Ishikawa (cell line): Measurements from ENCODE around the gene GUSB.

Experiments used
- CEBPB ChIP-seq: IDR thresholded peaks from 2 replicates; pipeline ENCODE4 v1.6.1; 2012
- CREB1 ChIP-seq: IDR thresholded peaks from 2 replicates; pipeline ENCODE4 v1.6.1; 2012; ENCODE audit warnings: low read depth
- EGR1 ChIP-seq: IDR thresholded peaks from 2 replicates; pipeline ENCODE4 v1.6.1; 2012
- EP300 ChIP-seq: IDR thresholded peaks from 2 replicates; pipeline ENCODE4 v1.6.1; 2012; ENCODE audit warnings: borderline replicate concordance
- FOXM1 ChIP-seq: IDR thresholded peaks from 2 replicates; pipeline ENCODE4 v1.6.1; 2012; ENCODE audit warnings: low read depth, borderline replicate concordance
- NFIC ChIP-seq: IDR thresholded peaks from 2 replicates; pipeline ENCODE4 v1.6.1; 2012
- RAD21 ChIP-seq: IDR thresholded peaks from 2 replicates; pipeline ENCODE4 v1.6.1; 2012; ENCODE audit warnings: low read depth
- TAF1 ChIP-seq: IDR thresholded peaks from 2 replicates; pipeline ENCODE4 v1.6.1; 2012; ENCODE audit warnings: low read depth, mild to moderate bottlenecking
- TCF12 ChIP-seq: IDR thresholded peaks from 2 replicates; pipeline ENCODE4 v1.6.1; 2012; ENCODE audit warnings: low read depth
- TEAD4 ChIP-seq: IDR thresholded peaks from 2 replicates; pipeline ENCODE4 v1.6.1; 2012
- YY1 ChIP-seq: IDR thresholded peaks from 2 replicates; pipeline ENCODE4 v1.6.1; 2012; ENCODE audit warnings: low read depth
- ZBTB7A ChIP-seq: IDR thresholded peaks from 2 replicates; pipeline ENCODE4 v1.6.1; 2012; ENCODE audit warnings: low read depth
- TF ChIP-seq, protein P1 (sequence below): IDR thresholded peaks from 2 replicates; pipeline ENCODE4 v1.6.1; 2012; ENCODE audit warnings: low read depth, mild to moderate bottlenecking
- TF ChIP-seq, protein P2 (sequence below): IDR thresholded peaks from 2 replicates; pipeline ENCODE4 v1.6.1; 2012
- TF ChIP-seq, protein P3 (sequence below): IDR thresholded peaks from 2 replicates; pipeline ENCODE4 v1.6.1; 2012

The GUSB gene

DNA sequence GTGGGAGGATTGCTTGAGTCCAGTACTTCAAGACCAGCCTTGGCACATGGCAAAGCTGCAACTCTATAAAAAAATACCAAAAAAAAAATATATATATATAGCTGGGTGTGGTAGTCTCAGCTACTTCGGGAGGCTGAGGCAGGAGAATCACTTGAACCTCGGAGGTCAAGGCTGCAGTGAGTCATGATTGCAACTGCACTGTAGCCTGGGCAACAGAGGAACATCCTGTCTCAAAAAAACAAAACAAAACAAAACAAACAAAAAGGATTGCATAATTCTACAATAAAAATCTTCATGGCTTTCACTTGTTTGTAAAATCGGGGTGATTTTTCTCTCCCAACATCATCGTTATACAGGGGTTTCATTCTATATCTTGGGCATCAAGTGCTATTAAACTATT lies 35.1 kb downstream of the GUSB start:
- TF ChIP-seq EGR1: no peak
- TF ChIP-seq TCF12: no peak

DNA sequence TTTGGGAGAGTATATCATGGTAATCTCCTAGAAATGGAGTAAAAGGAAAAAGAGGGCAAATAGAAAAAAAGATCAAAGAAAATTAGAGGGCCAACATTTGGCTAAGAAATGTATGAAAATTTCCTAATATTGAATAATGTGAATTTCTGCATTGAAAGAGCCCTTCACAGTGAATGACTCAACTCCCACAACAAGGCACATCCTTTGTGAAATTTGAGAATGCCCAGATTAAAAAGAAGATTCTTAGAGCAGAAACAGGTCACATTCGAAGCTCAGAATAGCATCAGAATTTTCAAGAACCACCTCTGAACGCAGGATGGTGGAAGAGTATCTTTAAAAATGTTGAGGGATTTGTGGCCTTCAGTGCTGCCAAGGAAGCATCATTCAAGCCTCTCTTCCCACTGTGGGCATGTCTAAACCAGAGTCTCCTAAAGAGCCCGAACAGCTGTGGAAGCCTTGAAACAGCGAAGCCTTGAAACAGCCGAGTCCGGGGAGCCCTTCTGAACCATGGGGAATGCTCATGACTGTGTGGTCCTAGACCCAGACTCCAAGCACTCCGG lies 43.6 kb downstream of the GUSB start:
- TF ChIP-seq CREB1 (no peak), EP300 (no peak), YY1 (no peak), EGR1 (no peak), RAD21 (no peak), FOXM1 (no peak), ZBTB7A (no peak), TEAD4 (no peak), NFIC (no peak), CEBPB (no peak), TCF12 (no peak)
- TF ChIP-seq, protein P1, sequence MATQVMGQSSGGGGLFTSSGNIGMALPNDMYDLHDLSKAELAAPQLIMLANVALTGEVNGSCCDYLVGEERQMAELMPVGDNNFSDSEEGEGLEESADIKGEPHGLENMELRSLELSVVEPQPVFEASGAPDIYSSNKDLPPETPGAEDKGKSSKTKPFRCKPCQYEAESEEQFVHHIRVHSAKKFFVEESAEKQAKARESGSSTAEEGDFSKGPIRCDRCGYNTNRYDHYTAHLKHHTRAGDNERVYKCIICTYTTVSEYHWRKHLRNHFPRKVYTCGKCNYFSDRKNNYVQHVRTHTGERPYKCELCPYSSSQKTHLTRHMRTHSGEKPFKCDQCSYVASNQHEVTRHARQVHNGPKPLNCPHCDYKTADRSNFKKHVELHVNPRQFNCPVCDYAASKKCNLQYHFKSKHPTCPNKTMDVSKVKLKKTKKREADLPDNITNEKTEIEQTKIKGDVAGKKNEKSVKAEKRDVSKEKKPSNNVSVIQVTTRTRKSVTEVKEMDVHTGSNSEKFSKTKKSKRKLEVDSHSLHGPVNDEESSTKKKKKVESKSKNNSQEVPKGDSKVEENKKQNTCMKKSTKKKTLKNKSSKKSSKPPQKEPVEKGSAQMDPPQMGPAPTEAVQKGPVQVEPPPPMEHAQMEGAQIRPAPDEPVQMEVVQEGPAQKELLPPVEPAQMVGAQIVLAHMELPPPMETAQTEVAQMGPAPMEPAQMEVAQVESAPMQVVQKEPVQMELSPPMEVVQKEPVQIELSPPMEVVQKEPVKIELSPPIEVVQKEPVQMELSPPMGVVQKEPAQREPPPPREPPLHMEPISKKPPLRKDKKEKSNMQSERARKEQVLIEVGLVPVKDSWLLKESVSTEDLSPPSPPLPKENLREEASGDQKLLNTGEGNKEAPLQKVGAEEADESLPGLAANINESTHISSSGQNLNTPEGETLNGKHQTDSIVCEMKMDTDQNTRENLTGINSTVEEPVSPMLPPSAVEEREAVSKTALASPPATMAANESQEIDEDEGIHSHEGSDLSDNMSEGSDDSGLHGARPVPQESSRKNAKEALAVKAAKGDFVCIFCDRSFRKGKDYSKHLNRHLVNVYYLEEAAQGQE: no peak

DNA sequence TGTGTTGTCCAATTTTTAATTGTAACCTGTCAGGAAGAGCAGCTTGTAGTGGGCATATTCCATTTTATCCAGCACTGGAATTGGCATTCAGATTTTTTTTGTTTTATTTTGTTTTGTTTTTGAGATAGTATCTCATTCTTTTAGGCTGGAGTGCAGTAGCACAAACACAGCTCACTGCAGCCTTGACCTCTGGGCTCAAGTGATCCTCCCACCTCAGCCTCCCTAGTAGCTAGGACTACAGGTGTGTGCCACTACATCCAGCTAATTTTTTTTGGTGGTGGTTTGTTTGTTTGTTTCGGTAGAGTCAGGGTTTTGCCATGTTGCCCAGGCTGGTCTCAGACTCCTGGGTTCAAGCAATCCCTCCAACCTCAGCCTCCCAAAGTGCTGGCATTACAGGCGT lies 44.7 kb downstream of the GUSB start:
- no peak for TF ChIP-seq RAD21
- TF ChIP-seq TCF12: no peak
- TF ChIP-seq, protein P1: no peak
- TF ChIP-seq EP300: no peak
- TF ChIP-seq ZBTB7A: no peak
- TF ChIP-seq TEAD4: no peak
- TF ChIP-seq FOXM1: no peak
- no peak for TF ChIP-seq YY1
- TF ChIP-seq CREB1: no peak
- TF ChIP-seq, protein P2, sequence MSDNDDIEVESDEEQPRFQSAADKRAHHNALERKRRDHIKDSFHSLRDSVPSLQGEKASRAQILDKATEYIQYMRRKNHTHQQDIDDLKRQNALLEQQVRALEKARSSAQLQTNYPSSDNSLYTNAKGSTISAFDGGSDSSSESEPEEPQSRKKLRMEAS: no peak
- TF ChIP-seq NFIC: no peak
- no peak for TF ChIP-seq TAF1
- no peak for TF ChIP-seq EGR1

DNA sequence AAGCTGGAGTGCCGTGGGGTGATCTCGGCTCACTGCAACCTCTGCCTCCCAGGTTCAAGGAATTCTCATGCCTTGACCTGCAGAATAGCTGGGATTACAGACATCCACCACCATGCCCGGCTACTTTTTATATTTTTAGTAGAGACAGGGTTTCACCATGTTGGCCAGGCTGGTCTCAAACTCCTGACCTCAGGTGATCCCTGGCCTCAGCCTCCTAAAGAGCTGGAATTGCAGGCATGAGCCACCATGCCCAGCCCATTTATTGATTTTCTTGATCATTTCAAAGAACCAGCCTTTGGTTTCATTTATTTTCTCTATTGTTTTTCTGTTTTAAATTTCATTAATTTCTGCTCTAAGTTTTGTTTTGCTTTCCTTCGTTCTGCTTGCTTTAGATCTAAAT lies 50.3 kb downstream of the GUSB start:
- TF ChIP-seq, protein P2: no peak
- TF ChIP-seq TAF1: no peak
- no peak for TF ChIP-seq YY1
- TF ChIP-seq FOXM1: no peak
- TF ChIP-seq RAD21: no peak

DNA sequence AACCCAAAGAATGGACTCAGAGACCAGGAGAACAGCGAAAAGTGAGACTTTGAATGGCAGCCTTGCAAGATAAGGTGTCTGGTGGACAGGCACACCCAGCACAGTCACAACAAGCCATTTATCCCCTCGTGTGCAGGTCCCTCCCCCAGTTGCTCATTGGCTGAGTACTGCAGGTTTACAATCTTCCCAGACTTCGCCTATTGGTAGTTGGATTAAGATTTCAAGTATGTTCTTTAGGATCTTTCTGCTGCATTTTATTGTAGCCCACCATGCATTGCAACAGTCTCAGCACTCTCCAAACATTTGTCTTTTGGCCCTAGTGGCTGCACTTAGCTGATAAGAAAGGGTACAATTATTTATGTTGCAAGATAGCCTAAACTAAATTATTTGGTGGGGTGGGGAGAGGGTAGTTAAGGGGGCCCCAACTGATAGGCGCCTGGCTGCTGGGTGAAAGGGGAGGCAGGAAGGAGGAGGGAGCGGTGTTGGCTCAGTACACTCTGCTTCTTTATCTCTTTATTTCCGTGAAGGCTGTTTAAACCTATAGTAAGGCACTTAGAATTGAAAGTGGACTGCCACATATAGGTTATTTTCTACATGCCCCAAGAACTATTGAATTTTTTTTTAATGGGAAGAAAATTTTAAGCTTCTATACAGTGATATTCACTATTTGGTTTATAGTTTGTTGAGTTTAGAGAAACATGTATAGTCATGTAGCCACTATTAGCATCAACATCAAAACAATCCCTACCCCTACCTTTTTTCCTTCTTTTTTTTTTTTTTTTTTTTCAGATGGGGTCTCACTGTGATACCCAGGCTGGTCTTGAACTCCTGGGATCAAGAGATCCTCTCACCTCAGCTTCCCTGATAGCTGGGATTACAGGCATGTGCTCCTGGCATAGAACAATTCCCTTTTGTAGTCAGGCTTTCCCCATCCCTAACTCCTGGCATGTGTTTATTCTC lies 54.2 kb downstream of the GUSB start:
- TF ChIP-seq, protein P2: no peak
- TF ChIP-seq EP300 (no peak), CREB1 (no peak)

DNA sequence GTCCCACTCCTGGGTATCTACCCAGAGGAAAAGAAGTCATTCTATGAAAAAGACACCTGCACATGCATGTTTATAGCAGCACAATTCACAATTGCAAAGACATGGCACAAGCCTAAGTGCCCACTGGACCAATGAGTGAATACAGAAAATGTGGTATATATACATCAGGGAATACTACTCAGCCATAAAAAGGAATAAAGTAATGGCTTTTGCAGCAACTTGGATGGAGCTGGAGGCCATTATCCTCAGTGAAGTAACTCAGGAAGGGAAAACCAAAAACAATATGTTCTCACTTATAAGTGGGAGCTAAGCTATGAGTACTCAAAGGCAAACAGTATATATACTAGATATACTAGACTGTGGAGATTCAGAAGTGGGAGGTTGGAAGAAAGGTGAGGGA lies 55.4 kb downstream of the GUSB start:
- TF ChIP-seq YY1: no peak
- TF ChIP-seq EP300: no peak
- no peak for TF ChIP-seq EGR1
- TF ChIP-seq ZBTB7A: no peak
- no peak for TF ChIP-seq TAF1
- TF ChIP-seq CEBPB: no peak
- TF ChIP-seq TEAD4: no peak
- TF ChIP-seq, protein P1: no peak
- TF ChIP-seq, protein P3, sequence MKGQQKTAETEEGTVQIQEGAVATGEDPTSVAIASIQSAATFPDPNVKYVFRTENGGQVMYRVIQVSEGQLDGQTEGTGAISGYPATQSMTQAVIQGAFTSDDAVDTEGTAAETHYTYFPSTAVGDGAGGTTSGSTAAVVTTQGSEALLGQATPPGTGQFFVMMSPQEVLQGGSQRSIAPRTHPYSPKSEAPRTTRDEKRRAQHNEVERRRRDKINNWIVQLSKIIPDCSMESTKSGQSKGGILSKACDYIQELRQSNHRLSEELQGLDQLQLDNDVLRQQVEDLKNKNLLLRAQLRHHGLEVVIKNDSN: no peak
- no peak for TF ChIP-seq CREB1
- TF ChIP-seq, protein P2: no peak
- TF ChIP-seq RAD21: no peak
- no peak for TF ChIP-seq NFIC
